OCI-LY3 (cell line): ENCODE measurements around the gene GALNT10.

Experiments
- CTCF ChIP-seq: fragments of 200-600, 300-600 bp; sonication (generic); IDR thresholded peaks from 2 replicates; pipeline ENCODE4 v1.5.1; 2014; ENCODE audit warnings: antibody characterized with exemption, low read length, low read depth
- EZH2phosphoT487 ChIP-seq: fragments of 200-600 bp; shearing (Covaris generic); IDR thresholded peaks from 2 replicates; pipeline ENCODE4 v1.6.1; 2018; ENCODE audit warnings: antibody characterized with exemption, mixed run types, low read depth

DNA sequence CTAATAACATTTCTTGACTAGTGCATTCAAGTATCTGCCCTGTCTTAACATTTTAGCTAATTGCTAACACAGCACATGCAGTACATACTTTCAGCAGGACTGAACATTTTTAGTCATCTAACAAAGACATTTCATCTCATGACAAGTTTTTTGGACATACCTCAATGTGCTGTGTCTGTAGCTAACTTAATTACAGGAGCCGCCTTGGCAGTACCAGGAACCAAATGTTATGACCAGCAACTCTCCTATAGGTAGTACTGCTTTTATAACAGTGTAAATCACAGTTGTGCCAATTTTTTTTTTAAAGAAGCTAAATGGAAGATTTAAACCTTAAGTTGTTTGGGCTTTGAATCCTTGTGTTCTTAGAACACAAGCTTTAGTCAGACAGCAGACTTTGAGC is 155.9 kb downstream of the GALNT10 start:
- TF ChIP-seq CTCF, result no peak
- no peak for TF ChIP-seq EZH2phosphoT487
